Stimulated activated CD4-positive, alpha-beta T cell treated with anti-CD3 and anti-CD28 coated beads, TNF-alpha, amount 100 ng/mL, for 1 hour (primary cell): ENCODE measurements around the gene CLK2.
"Not testable (repeated sequence)": the region's sequence is repeated elsewhere in the genome, so short reads cannot be mapped to it uniquely, and the experiment has no call there.

Experiments
- DNase-seq, 3 donors: peaks; one replicate each; pipeline ENCODE4 v3.0.0-alpha.2; 2020; ENCODE audit warnings: low read depth in 3 of 3, low spot score in 1 of 3

The CLK2 gene

GRCh38 chr1:155297384-155297783 lies 24.1 kb upstream of the CLK2 start:
- DNase-seq: no peak

GRCh38 chr1:155296661-155297060 lies 23.4 kb upstream of the CLK2 start:
- DNase-seq: no peak

DNA sequence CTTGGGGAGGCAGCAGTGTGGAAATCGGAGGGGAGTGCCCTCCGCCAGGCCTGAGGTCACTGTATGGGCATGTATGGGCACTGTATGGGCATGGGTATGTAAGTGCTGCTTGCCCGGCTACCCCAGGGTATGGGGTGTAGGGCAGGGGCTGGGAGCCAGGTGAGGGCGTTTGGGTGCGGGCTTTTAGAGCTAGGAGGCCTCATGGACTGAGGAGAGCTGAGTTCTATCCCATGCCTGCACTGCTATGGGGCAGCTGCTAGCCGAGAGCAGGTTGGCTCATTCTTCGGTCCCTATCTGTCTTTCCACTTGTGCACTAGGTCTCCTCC lies 22.6 kb upstream of the CLK2 start:
- DNase-seq: no peak

- DNase-seq: no peak
Observed at GRCh38 chr1:155295183-155295941, 22.1 kb upstream of the CLK2 start.

DNA sequence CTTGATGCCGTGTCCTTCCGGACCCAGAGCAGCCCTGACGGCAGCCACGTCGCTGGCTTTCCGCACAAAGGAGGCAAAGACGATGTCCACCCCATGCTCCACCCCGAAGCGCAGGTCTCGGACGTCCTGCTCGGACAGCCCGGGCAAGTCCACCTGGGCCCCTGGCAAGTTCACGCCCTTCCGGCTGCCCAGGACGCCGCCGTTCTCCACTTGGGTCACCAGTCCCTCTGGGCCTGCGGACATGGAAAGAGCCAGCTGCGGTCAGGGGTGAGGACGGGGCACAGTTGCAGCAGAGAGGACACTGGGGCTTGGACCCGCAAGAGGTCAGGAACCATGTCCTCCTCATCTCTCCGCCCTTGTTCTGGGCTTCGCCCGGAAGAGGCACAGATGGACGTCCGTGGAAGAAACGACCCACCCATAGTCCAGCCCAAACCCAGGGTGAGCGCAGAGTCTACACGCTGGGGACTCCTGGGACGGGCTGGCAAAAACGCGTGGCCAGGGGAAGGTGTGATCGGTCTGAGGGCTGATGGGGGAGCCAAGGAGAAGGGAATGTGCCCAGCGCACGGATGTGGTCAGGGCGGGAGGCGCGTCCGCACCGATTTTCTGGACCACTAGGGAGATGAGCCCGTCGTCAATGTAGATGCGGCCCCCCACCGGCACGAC lies 21.3 kb upstream of the CLK2 start:
- no peak for DNase-seq

- DNase-seq: no peak
Observed at GRCh38 chr1:155293086-155293749, 19.9 kb upstream of the CLK2 start.

GRCh38 chr1:155291006-155291405 lies 17.7 kb upstream of the CLK2 start:
- not testable (repeated sequence) for DNase-seq

DNA sequence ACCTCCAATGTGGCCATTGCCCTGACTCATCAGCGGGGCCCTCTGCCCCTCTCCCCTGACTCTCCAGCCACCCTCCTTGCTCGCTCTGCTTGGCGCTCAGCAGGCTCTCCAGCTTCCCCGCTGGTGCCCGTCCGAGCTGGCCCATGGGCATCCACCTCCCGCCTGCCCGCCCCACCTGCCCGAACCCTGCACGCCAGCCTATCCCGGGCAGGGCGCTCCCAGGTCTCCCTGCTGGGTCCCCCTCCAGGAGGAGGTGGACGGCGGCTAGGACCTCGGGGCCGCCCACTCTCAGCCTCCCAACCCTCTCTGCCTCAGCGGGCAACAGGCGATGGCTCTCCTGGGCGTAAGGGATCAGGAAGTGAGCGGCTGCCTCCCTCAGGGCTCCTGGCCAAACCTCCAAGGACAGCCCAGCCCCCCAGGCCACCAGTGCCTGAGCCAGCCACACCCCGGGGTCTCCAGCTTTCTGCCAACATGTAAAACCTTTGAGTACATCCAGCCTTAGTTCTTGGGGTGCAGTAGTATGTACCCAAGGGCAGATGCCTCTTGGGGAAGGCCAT lies 14.8 kb upstream of the CLK2 start:
- no peak for DNase-seq

GRCh38 chr1:155286544-155286943 lies 13.2 kb upstream of the CLK2 start:
- DNase-seq: no peak

GRCh38 chr1:155285631-155286044 lies 12.3 kb upstream of the CLK2 start:
- DNase-seq: no peak

- no peak for DNase-seq
Observed at GRCh38 chr1:155285063-155285462, 11.8 kb upstream of the CLK2 start.

DNA sequence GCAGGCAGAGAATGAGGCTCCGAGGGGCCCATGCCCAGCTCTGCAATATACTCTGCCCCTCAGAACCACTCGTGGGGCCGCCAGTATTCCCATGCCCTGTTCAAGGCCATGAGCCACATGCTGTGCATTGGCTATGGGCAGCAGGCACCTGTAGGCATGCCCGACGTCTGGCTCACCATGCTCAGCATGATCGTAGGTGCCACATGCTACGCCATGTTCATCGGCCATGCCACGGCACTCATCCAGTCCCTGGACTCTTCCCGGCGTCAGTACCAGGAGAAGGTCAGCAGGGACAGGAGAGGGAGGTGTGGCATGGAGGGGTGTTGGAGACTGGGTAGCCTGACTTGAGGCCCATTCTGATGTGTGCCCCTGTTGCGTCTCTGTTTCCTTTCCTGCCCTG lies 11.2 kb upstream of the CLK2 start:
- DNase-seq: no peak

- DNase-seq: no peak
Observed at GRCh38 chr1:155282488-155283091, 9.3 kb upstream of the CLK2 start.

DNA sequence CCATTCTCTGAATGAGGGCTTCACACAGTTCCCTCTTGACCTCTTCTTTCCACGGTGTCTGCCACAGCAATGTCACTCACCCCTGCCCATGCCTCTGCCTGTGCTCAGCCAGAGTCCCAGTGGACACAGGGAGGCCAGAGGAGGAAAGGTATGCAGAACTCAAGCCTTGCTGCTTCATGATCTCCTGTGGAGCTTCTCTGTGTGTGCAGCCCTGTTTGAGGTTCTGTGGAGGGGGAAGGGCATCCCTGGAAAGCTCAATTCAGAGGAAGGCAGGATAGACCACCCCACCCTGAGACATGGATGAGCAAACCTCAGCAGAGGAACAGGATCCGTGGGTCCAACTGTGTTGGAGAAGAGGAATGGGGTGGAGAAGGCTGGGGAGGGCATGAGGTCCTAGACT lies 6.0 kb upstream of the CLK2 start:
- DNase-seq: no peak

- DNase-seq: no peak
Observed at GRCh38 chr1:155278689-155279160, 5.4 kb upstream of the CLK2 start.

DNA sequence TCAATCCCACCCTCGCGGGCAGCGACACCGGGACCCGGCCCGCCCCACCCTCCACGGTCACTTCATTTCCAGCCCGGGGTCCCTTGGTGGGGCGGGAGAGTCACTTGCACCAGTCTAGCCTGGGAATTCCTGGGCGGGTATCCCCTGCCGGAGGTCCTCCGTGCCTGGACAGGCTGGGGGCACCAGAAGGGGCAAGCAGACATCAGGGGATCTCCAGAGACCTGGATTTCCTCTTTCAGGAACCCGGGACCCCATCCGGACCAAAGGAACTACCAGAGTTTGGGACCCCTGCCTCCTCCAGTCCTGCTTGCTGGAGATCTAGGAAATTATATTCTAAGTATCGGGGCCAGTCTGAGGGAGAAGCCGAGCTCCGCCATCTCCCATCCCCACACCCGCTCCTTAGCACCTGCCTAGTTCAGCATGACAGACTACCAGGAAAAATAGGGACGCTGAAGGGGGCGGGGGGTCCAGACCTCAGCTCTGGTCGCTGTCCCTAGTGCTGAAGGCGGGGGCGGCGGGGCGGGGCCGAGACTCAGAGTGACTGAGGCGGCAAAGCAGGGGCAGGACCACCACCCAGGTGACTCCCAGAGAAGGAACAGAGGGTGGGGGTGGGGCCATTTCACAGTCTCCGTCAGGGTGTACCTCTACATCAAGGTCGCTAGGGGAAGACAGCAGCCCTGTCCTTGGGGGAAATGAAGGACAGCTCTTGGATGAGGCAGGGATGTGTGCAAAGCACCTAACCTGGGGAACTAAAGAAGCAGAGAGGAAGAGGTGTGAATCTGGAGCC lies 4.8 kb upstream of the CLK2 start:
- peak; percentile 35 to 73 (median 40) for DNase-seq

GRCh38 chr1:155277070-155277901 lies 4.0 kb upstream of the CLK2 start, which contains the start of gene HCN3:
Gene HCN3 (plus strand): TSS chr1:155277463. CDS start chr1:155277591, 128 bp downstream.
- peak; percentile 74 to 88 (median 82) for DNase-seq

GRCh38 chr1:155272466-155273342 lies 600 bp downstream of the CLK2 start:
- no peak for DNase-seq

DNA sequence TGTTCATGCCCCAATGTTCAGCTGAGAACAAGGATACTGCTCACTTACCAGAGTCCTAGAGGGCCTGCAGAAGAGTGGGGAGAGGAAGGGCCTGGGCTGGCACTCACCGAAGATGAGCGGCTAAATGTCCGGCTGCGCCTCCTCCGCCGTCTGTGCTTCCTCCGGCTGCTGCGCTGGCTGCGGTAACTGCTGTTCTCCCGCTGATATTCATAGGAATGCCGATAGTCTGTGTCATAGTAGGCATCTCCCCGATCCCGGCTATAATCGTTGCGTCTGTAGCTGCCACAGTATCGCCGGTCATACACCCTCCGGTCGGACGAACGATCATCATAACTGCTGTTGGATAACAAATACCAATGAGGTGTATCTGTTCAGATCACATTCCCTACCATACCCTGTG lies 3.9 kb downstream of the CLK2 start:
- DNase-seq: no peak
